ENCODE results near the gene FBF1.

DNA sequence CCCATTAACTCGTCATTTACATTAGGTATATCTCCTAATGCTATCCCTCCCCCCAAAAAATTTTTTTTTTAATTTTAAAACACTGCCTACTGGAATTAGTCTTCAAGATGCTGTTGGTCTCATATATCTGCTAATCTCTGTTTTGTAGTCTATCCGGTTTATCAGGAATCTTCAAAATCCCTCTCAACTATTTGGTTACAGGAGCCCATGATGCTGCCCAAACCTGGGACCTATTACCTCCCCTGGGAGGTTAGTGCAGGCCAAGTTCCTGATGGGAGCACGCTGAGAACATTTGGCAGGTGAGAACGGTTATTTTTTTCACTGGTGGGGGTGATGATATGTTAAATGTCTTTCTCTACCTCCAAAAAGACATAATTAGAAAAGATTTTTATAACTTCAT lies 45.1 kb upstream of the FBF1 start:
- TF ChIP-seq POLR2AphosphoS5 (IDR thresholded peaks at IDR 0.05; ENCODE audit: low read depth, low read length), result no peak
- TF ChIP-seq SIN3A (IDR thresholded peaks at IDR 0.05; ENCODE audit: borderline replicate concordance, insufficient read depth, low read length), result no peak
- TF ChIP-seq TAF1 (IDR thresholded peaks at IDR 0.05; ENCODE audit: borderline replicate concordance, insufficient read depth, low read length), result no peak
- TF ChIP-seq, protein P1, sequence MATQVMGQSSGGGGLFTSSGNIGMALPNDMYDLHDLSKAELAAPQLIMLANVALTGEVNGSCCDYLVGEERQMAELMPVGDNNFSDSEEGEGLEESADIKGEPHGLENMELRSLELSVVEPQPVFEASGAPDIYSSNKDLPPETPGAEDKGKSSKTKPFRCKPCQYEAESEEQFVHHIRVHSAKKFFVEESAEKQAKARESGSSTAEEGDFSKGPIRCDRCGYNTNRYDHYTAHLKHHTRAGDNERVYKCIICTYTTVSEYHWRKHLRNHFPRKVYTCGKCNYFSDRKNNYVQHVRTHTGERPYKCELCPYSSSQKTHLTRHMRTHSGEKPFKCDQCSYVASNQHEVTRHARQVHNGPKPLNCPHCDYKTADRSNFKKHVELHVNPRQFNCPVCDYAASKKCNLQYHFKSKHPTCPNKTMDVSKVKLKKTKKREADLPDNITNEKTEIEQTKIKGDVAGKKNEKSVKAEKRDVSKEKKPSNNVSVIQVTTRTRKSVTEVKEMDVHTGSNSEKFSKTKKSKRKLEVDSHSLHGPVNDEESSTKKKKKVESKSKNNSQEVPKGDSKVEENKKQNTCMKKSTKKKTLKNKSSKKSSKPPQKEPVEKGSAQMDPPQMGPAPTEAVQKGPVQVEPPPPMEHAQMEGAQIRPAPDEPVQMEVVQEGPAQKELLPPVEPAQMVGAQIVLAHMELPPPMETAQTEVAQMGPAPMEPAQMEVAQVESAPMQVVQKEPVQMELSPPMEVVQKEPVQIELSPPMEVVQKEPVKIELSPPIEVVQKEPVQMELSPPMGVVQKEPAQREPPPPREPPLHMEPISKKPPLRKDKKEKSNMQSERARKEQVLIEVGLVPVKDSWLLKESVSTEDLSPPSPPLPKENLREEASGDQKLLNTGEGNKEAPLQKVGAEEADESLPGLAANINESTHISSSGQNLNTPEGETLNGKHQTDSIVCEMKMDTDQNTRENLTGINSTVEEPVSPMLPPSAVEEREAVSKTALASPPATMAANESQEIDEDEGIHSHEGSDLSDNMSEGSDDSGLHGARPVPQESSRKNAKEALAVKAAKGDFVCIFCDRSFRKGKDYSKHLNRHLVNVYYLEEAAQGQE (IDR thresholded peaks at IDR 0.05; ENCODE audit: insufficient read depth in 1 of 2, low read depth in 2 of 2, low read length in 2 of 2), result no peak
- no peak for TF ChIP-seq FOXP2 (optimal IDR thresholded peaks at IDR 0.05; ENCODE audit: borderline replicate concordance, extremely low read depth, extremely low read length, insufficient read depth)

Data from PFSK-1 (cell line).